ENCODE data around the gene SLC35E4. TPM values are rescaled to one million over a fixed set of nuclear protein-coding genes. Genes with fewer than 3 reads are reported as not detected.

The SLC35E4 gene
- total RNA-seq, 1 experiment from 2014 or later, result 2.9 TPM

DNA sequence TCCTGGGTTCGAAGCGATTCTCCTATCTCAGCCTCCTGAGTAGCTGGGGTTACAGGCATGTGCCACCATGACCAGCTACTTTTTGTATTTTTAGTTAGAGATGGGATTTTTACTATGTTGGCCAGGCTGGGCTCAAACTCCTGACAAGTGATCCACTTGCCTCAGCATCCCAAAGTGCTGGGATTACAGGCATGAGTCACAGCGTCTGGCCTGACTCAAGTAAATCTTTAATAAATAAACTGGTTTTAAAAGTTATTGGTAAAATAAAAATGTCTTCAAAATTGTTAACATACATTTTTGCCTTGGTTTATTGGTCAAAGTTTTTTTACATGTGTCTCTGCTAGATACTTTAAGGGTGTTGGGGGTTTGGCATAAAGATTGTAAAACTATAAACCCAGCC is 36.6 kb upstream of the SLC35E4 start:
- ChIA-PET POLR2A (no interaction called here), CTCF (interaction anchor here (0.6 kb wide), 1 partner anchor 180 kb away, joined by 6 read pairs; no protein-coding TSS in a partner anchor)
- H3K4me3 Mint-ChIP-seq (ENCODE audit: unreplicated experiment), result no peak overlapping the region
- H3K36me3 Mint-ChIP-seq (ENCODE audit: insufficient read depth, unreplicated experiment), result no peaks in the 10 kb centered on the region
- no peak for DNase-seq (ENCODE audit: unreplicated experiment)
- H3K4me1 Mint-ChIP-seq (ENCODE audit: insufficient read depth, unreplicated experiment), result no peaks in the 10 kb centered on the region
- no peak overlapping the region for H3K27ac Mint-ChIP-seq (ENCODE audit: low read depth, unreplicated experiment)
- no TSS peak for BruUV-seq (replicated peaks)
- H3K9me3 Mint-ChIP-seq (ENCODE audit: unreplicated experiment), result no peaks in the 10 kb centered on the region
- H3K27me3 Mint-ChIP-seq (ENCODE audit: insufficient read depth, unreplicated experiment), result no peaks in the 10 kb centered on the region
- no peak for TF ChIP-seq CTCF (IDR thresholded peaks at IDR 0.05; ENCODE audit: unreplicated experiment)
- intact Hi-C loops (cut with micrococcal nuclease), result no loop called here

DNA sequence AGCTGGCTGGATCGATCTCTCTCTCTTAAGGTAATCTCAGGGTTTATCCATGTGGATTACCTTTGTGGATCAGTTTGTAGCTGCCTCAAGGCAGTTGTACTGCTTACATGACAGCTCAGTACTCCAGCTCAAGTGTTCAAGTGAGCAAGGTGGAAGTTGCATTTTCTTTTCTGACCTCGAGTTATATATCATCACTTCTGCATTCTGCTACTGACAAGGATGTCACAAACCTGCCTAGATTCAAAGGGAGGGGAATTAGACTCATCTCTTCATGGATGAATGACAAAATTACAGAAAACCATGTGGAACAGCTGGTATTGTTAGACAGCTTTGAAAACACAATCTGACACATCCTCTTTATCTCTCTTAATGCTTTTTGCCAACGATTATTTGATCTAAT is 34.7 kb upstream of the SLC35E4 start:
- ChIA-PET POLR2A (interaction anchor here (0.7 kb wide), 1 partner anchor 8 kb away, joined by 3 read pairs; no protein-coding TSS in a partner anchor), CTCF (interaction anchor here (0.5 to 1.4 kb wide), 5 partner anchors 8 to 311 kb away, joined by 3 to 5 read pairs (median 3); no protein-coding TSS in a partner anchor)
- intact Hi-C loops (cut with micrococcal nuclease), result no loop called here
- no peaks in the 10 kb centered on the region for H3K27me3 Mint-ChIP-seq (ENCODE audit: insufficient read depth, unreplicated experiment)
- no peak overlapping the region for H3K4me3 Mint-ChIP-seq (ENCODE audit: unreplicated experiment)
- no peaks in the 10 kb centered on the region for H3K4me1 Mint-ChIP-seq (ENCODE audit: insufficient read depth, unreplicated experiment)
- no peak for DNase-seq (ENCODE audit: unreplicated experiment)
- no TSS peak for BruUV-seq (replicated peaks)
- no peaks in the 10 kb centered on the region for H3K36me3 Mint-ChIP-seq (ENCODE audit: insufficient read depth, unreplicated experiment)
- no peak overlapping the region for H3K27ac Mint-ChIP-seq (ENCODE audit: low read depth, unreplicated experiment)
- TF ChIP-seq CTCF (IDR thresholded peaks at IDR 0.05; ENCODE audit: unreplicated experiment), result no peak
- H3K9me3 Mint-ChIP-seq (ENCODE audit: unreplicated experiment), result no peaks in the 10 kb centered on the region

- no peaks in the 10 kb centered on the region for H3K4me1 Mint-ChIP-seq (ENCODE audit: insufficient read depth, unreplicated experiment)
- no peak for DNase-seq (ENCODE audit: unreplicated experiment)
- H3K36me3 Mint-ChIP-seq (ENCODE audit: insufficient read depth, unreplicated experiment), result no peaks in the 10 kb centered on the region
- POLR2A ChIA-PET, result interaction anchor here (0.9 kb wide), 1 partner anchor 11 kb away, joined by 3 read pairs; no protein-coding TSS in a partner anchor
- no peaks in the 10 kb centered on the region for H3K9me3 Mint-ChIP-seq (ENCODE audit: unreplicated experiment)
- no peak for TF ChIP-seq CTCF (IDR thresholded peaks at IDR 0.05; ENCODE audit: unreplicated experiment)
- no peaks in the 10 kb centered on the region for H3K27me3 Mint-ChIP-seq (ENCODE audit: insufficient read depth, unreplicated experiment)
- no peak overlapping the region for H3K27ac Mint-ChIP-seq (ENCODE audit: low read depth, unreplicated experiment)
- CTCF ChIA-PET, result interaction anchor here (0.5 to 1.4 kb wide), 8 partner anchors 8 to 345 kb away, joined by 3 to 5 read pairs (median 3); no protein-coding TSS in a partner anchor
- BruUV-seq (replicated peaks), result no TSS peak
- intact Hi-C loops (cut with micrococcal nuclease), result no loop called here
- H3K4me3 Mint-ChIP-seq (ENCODE audit: unreplicated experiment), result no peak overlapping the region
These were observed 34.1 kb upstream of the SLC35E4 start for GRCh38 chr22:30601464-30601863.

- no peak overlapping the region for H3K4me3 Mint-ChIP-seq (ENCODE audit: unreplicated experiment)
- DNase-seq (ENCODE audit: unreplicated experiment), result peak; percentile 38
- no peaks in the 10 kb centered on the region for H3K9me3 Mint-ChIP-seq (ENCODE audit: unreplicated experiment)
- intact Hi-C loops (cut with micrococcal nuclease), result loop anchor here (1.0 kb wide), 1 partner anchor 157 kb away; no protein-coding TSS in a partner anchor
- H3K4me1 Mint-ChIP-seq (ENCODE audit: insufficient read depth, unreplicated experiment), result no peaks in the 10 kb centered on the region
- no peaks in the 10 kb centered on the region for H3K36me3 Mint-ChIP-seq (ENCODE audit: insufficient read depth, unreplicated experiment)
- H3K27ac Mint-ChIP-seq (ENCODE audit: low read depth, unreplicated experiment), result no peak overlapping the region
- ChIA-PET POLR2A (interaction anchor here (0.9 kb wide), 1 partner anchor 12 kb away, joined by 3 read pairs; no protein-coding TSS in a partner anchor), CTCF (interaction anchor here (0.7 to 1.4 kb wide), 7 partner anchors 8 to 345 kb away, joined by 3 to 5 read pairs (median 3); no protein-coding TSS in a partner anchor)
- H3K27me3 Mint-ChIP-seq (ENCODE audit: insufficient read depth, unreplicated experiment), result no peaks in the 10 kb centered on the region
- no TSS peak for BruUV-seq (replicated peaks)
- TF ChIP-seq CTCF (IDR thresholded peaks at IDR 0.05; ENCODE audit: unreplicated experiment), result peak; percentile 30
These were observed 33.5 kb upstream of the SLC35E4 start for GRCh38 chr22:30602049-30602448.
